Right lobe of liver (tissue), 4 donors: ENCODE results near the gene TCAIM.

Experiments
- POLR2A ChIP-seq: fragments of 450-650 bp; IDR thresholded peaks from one replicate; pipeline ENCODE4 v1.6.1; 2017; ENCODE audit warnings: antibody characterized with exemption, mild to moderate bottlenecking
- TF ChIP-seq, protein P1 (sequence below), 4 donors: fragments of 200-600 bp in 3 of 4; fragments of 450-650 bp in 1 of 4; IDR thresholded peaks; one replicate each; pipeline versions ENCODE4 v1.5.1 to v1.8.0; 2016 to 2022; ENCODE audit warnings: antibody characterized with exemption in 4 of 4, mild to moderate bottlenecking in 2 of 4
- donor health status: DM: no; HTN: no; CAD: no.
- donor health status: DM: no; HTN: no; CAD: no.
- donor health status: DM: no; HTN: yes; CAD: no.

DNA sequence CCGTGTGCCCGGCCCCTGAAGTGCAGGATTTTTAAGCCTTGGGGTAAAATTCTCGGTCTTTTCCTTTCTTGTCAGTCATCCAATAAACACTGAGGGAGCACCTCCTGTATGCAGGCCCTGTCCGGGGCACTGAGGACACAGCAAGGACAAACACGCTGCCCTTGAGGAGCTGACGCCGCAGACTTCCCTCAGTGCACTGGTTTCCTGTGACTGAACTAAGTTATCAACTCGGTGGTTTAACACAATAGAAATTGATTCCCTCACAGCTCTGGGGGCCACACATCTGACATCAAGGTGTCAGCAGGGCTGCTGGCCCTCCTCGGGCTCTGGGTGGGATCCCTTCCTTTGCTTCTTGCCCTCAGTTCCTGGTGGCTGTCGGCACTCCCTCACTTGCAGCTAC is 73.8 kb downstream of the TCAIM start:
- TF ChIP-seq, protein P1, sequence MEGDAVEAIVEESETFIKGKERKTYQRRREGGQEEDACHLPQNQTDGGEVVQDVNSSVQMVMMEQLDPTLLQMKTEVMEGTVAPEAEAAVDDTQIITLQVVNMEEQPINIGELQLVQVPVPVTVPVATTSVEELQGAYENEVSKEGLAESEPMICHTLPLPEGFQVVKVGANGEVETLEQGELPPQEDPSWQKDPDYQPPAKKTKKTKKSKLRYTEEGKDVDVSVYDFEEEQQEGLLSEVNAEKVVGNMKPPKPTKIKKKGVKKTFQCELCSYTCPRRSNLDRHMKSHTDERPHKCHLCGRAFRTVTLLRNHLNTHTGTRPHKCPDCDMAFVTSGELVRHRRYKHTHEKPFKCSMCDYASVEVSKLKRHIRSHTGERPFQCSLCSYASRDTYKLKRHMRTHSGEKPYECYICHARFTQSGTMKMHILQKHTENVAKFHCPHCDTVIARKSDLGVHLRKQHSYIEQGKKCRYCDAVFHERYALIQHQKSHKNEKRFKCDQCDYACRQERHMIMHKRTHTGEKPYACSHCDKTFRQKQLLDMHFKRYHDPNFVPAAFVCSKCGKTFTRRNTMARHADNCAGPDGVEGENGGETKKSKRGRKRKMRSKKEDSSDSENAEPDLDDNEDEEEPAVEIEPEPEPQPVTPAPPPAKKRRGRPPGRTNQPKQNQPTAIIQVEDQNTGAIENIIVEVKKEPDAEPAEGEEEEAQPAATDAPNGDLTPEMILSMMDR (IDR thresholded peaks at IDR 0.05), result no peak
- no peak for TF ChIP-seq POLR2A
